ENCODE results near the gene HS6ST3. TPM values are rescaled to one million over a fixed set of nuclear protein-coding genes. Genes with fewer than 3 reads are reported as not detected.

The HS6ST3 gene
- total and polyA plus RNA-seq, 9 of the 15 experiments (the other 6 are each of a cell fraction or from before 2014, with no cell fraction given), result not detected

DNA sequence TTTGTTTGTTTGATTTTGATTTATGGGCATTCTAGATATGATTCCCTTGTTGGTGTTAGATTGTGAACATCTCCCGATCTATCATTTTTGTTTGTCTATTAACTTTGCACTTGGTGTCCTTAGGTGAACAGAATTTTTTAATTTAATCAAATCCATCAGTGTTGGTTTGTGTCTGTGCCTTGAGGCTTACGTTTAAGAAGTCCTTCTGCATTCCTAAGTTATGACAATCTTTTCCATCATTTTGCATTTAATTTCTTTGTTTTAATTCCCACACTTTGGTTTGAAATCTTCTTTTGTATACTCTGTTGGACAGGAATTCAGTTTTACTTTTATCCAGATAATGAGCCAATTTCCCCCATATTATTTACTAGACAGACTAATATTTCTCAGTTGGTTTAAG lies 421.7 kb downstream of the HS6ST3 start:
- WGBS (ENCODE audit: insufficient coverage, low coverage, missing lambda C conversion rate), result 0% methylated on average over 2 of the region's 2 CpGs
- Histone ChIP-seq H3K9me1 (ENCODE audit: control insufficient read depth, insufficient read depth, low read length) (no peaks in the 10 kb centered on the region), H3K9ac (ENCODE audit: insufficient read depth in 1 of 2, low read depth in 2 of 2, low read length in 2 of 2) (no peak overlapping the region), H3K36me3 (ENCODE audit: control insufficient read depth, insufficient read depth, low read length) (no peaks in the 10 kb centered on the region), H3K79me2 (ENCODE audit: control insufficient read depth, insufficient read depth, low read length) (no peaks in the 10 kb centered on the region), H3K27ac (ENCODE audit: extremely low read depth, low read depth, low read length) (no peak overlapping the region), H3K4me1 (replicated peaks in 1 of 2; ENCODE audit: control insufficient read depth in 2 of 2, insufficient read depth in 2 of 2, low read length in 2 of 2) (no peaks in the 10 kb centered on the region), H3K4me3 (no peak overlapping the region), H3K27me3 (ENCODE audit: control insufficient read depth in 2 of 2, insufficient read depth in 2 of 2, low read length in 2 of 2) (no peaks in the 10 kb centered on the region), H3K9me3 (replicated peaks; ENCODE audit: control insufficient read depth, insufficient read depth, low read depth, low read length) (no peaks in the 10 kb centered on the region), H3K4me2 (ENCODE audit: insufficient read depth, low read length) (no peak overlapping the region), H2AFZ (ENCODE audit: low read depth, low read length) (no peak overlapping the region), H4K20me1 (replicated peaks; ENCODE audit: control insufficient read depth, insufficient read depth, low read length) (no peaks in the 10 kb centered on the region)
- FAIRE-seq (no peak), ATAC-seq (no peak), DNase-seq (ENCODE audit: extremely low read depth in 1 of 4, low spot score in 3 of 4) (no peak)
- in situ Hi-C loops (cut with MboI), result no loop called here
- intact Hi-C loops (cut with micrococcal nuclease), result no loop called here
- ChIA-PET CTCF (ENCODE audit: low intra/inter-chr PET ratio) (no interaction called here), POLR2A (interaction anchor here (0.6 kb wide), 1 partner anchor 15 kb away, joined by 3 read pairs; no protein-coding TSS in a partner anchor)
- BruUV-seq (replicated peaks), result no TSS peak
- TF ChIP-seq, protein P1, sequence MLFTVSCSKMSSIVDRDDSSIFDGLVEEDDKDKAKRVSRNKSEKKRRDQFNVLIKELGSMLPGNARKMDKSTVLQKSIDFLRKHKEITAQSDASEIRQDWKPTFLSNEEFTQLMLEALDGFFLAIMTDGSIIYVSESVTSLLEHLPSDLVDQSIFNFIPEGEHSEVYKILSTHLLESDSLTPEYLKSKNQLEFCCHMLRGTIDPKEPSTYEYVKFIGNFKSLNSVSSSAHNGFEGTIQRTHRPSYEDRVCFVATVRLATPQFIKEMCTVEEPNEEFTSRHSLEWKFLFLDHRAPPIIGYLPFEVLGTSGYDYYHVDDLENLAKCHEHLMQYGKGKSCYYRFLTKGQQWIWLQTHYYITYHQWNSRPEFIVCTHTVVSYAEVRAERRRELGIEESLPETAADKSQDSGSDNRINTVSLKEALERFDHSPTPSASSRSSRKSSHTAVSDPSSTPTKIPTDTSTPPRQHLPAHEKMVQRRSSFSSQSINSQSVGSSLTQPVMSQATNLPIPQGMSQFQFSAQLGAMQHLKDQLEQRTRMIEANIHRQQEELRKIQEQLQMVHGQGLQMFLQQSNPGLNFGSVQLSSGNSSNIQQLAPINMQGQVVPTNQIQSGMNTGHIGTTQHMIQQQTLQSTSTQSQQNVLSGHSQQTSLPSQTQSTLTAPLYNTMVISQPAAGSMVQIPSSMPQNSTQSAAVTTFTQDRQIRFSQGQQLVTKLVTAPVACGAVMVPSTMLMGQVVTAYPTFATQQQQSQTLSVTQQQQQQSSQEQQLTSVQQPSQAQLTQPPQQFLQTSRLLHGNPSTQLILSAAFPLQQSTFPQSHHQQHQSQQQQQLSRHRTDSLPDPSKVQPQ (CRISPR knock-in tag; IDR thresholded peaks at IDR 0.05; ENCODE audit: borderline replicate concordance), result no peak
- TF ChIP-seq ZC3H11A (IDR thresholded peaks at IDR 0.05; ENCODE audit: low read depth, low read length) (no peak), ZNF589 (CRISPR knock-in tag; IDR thresholded peaks at IDR 0.05; ENCODE audit: low read depth) (no peak), FOSL1 (tag; conservative IDR thresholded peaks at IDR 0.05) (no peak), NR2C1 (IDR thresholded peaks at IDR 0.05) (no peak), NR2C1 (tag; IDR thresholded peaks at IDR 0.05) (no peak), GTF2A2 (tag; IDR thresholded peaks at IDR 0.05) (no peak), SIRT6 (IDR thresholded peaks at IDR 0.05; ENCODE audit: low read depth, low read length) (no peak), ZNF696 (CRISPR knock-in tag; conservative IDR thresholded peaks at IDR 0.05) (no peak), SAP30 (IDR thresholded peaks at IDR 0.05; ENCODE audit: borderline replicate concordance, insufficient read depth, low read depth, low read length, poor library complexity, severe bottlenecking) (no peak)
- TF ChIP-seq, protein P2, sequence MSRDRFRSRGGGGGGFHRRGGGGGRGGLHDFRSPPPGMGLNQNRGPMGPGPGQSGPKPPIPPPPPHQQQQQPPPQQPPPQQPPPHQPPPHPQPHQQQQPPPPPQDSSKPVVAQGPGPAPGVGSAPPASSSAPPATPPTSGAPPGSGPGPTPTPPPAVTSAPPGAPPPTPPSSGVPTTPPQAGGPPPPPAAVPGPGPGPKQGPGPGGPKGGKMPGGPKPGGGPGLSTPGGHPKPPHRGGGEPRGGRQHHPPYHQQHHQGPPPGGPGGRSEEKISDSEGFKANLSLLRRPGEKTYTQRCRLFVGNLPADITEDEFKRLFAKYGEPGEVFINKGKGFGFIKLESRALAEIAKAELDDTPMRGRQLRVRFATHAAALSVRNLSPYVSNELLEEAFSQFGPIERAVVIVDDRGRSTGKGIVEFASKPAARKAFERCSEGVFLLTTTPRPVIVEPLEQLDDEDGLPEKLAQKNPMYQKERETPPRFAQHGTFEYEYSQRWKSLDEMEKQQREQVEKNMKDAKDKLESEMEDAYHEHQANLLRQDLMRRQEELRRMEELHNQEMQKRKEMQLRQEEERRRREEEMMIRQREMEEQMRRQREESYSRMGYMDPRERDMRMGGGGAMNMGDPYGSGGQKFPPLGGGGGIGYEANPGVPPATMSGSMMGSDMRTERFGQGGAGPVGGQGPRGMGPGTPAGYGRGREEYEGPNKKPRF (IDR thresholded peaks at IDR 0.05; ENCODE audit: low read depth, low read length), result no peak
- TF ChIP-seq, protein P3, sequence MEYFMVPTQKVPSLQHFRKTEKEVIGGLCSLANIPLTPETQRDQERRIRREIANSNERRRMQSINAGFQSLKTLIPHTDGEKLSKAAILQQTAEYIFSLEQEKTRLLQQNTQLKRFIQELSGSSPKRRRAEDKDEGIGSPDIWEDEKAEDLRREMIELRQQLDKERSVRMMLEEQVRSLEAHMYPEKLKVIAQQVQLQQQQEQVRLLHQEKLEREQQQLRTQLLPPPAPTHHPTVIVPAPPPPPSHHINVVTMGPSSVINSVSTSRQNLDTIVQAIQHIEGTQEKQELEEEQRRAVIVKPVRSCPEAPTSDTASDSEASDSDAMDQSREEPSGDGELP (CRISPR knock-in tag; IDR thresholded peaks at IDR 0.05; ENCODE audit: borderline replicate concordance), result no peak
- TF ChIP-seq, protein P4, sequence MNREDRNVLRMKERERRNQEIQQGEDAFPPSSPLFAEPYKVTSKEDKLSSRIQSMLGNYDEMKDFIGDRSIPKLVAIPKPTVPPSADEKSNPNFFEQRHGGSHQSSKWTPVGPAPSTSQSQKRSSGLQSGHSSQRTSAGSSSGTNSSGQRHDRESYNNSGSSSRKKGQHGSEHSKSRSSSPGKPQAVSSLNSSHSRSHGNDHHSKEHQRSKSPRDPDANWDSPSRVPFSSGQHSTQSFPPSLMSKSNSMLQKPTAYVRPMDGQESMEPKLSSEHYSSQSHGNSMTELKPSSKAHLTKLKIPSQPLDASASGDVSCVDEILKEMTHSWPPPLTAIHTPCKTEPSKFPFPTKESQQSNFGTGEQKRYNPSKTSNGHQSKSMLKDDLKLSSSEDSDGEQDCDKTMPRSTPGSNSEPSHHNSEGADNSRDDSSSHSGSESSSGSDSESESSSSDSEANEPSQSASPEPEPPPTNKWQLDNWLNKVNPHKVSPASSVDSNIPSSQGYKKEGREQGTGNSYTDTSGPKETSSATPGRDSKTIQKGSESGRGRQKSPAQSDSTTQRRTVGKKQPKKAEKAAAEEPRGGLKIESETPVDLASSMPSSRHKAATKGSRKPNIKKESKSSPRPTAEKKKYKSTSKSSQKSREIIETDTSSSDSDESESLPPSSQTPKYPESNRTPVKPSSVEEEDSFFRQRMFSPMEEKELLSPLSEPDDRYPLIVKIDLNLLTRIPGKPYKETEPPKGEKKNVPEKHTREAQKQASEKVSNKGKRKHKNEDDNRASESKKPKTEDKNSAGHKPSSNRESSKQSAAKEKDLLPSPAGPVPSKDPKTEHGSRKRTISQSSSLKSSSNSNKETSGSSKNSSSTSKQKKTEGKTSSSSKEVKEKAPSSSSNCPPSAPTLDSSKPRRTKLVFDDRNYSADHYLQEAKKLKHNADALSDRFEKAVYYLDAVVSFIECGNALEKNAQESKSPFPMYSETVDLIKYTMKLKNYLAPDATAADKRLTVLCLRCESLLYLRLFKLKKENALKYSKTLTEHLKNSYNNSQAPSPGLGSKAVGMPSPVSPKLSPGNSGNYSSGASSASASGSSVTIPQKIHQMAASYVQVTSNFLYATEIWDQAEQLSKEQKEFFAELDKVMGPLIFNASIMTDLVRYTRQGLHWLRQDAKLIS (CRISPR knock-in tag; IDR thresholded peaks at IDR 0.05), result no peak
